Glutamatergic neuron (in vitro differentiated cells): ENCODE results near the gene SLC4A4. TPM values are rescaled to one million over a fixed set of nuclear protein-coding genes. Genes with fewer than 3 reads are reported as not detected.

Source experiments
- DNase-seq: peaks from one replicate; pipeline ENCODE4 v3.0.0; 2022
- H3K27ac Mint-ChIP-seq: one replicate; pipeline ENCODE4 v1.8.0; 2020; ENCODE audit warnings: mild to moderate bottlenecking, mixed read lengths, inconsistent platforms; ENCODE audit not compliant: unreplicated experiment
- H3K27me3 Mint-ChIP-seq: one replicate; pipeline ENCODE4 v1.8.0; 2020; ENCODE audit warnings: mild to moderate bottlenecking, moderate library complexity, mixed read lengths, inconsistent platforms; ENCODE audit not compliant: unreplicated experiment
- H3K36me3 Mint-ChIP-seq: one replicate; pipeline ENCODE4 v1.8.0; 2020; ENCODE audit warnings: mild to moderate bottlenecking, mixed read lengths, inconsistent platforms; ENCODE audit not compliant: unreplicated experiment
- H3K4me1 Mint-ChIP-seq: one replicate; pipeline ENCODE4 v1.8.0; 2020; ENCODE audit warnings: mild to moderate bottlenecking, low read depth, mixed read lengths, inconsistent platforms; ENCODE audit not compliant: unreplicated experiment
- H3K4me3 Mint-ChIP-seq: one replicate; pipeline ENCODE4 v1.8.0; 2020; ENCODE audit warnings: mild to moderate bottlenecking, mixed read lengths, inconsistent platforms; ENCODE audit not compliant: unreplicated experiment
- H3K9me3 Mint-ChIP-seq: one replicate; pipeline ENCODE4 v1.8.0; 2020; ENCODE audit warnings: mild to moderate bottlenecking, moderate library complexity, mixed read lengths, inconsistent platforms; ENCODE audit not compliant: unreplicated experiment
- total RNA-seq: library from RNA; stranded (reverse); fragmentation: NEBNext Ultra II Directional; extraction: Animal tissue kit (Norgen Biotek cat#: 25700); gene quantifications from one replicate; pipeline ENCODE4 v1.2.1, GENCODE V29; 2021; ENCODE audit not compliant: unreplicated experiment
- TF ChIP-seq, protein P1 (sequence below): fragments of 200-600 bp; sonication (generic); IDR thresholded peaks from one replicate; pipeline ENCODE4 v1.5.0; 2021; ENCODE audit not compliant: partially characterized antibody, unreplicated experiment

The SLC4A4 gene
- total RNA-seq, 1 donor from 2014 or later: 0.86 TPM

DNA sequence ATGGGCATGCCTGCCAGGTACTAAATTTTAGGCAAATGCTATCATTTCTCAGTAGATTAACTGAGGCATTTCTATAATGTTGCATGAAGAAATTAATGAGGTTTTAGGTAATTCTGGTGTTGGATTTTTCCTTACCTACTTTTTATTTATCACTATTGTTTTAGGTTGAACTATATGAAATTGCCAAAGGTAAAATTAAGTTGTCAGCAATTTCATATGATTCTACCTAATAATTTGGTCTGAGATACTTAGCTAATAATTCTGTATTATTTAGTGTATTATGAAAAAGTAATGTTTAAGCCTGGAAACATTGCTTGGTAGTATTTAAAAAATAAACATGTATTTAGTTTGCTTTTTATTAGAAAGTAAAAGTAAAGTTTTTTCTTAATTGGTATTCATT, 22.7 kb downstream of the SLC4A4 start:
- no peaks in the 10 kb centered on the region for H3K36me3 Mint-ChIP-seq

DNA sequence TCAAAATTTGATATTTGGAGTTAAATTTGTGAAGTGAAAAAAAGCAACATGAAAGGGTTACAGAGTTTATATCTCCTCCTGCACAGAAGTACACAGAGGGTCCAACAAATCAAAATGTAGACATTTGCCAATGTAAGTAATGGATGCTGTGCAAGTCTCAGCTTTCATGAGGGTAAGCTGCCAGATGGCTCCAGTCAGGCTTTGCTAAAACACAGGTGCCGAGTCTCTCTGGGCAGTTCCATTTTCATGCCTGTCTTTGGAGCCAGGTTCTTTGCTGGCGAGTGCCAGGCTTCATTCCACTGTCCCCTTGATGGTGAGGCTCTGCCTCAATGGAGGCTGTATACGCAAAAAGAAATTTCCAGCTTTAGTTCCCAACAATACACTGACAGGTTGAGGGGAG, 27.9 kb downstream of the SLC4A4 start:
- H3K9me3 Mint-ChIP-seq: no peaks in the 10 kb centered on the region
- H3K4me3 Mint-ChIP-seq: no peak overlapping the region
- no peak for DNase-seq
- H3K36me3 Mint-ChIP-seq: no peaks in the 10 kb centered on the region
- TF ChIP-seq, protein P1, sequence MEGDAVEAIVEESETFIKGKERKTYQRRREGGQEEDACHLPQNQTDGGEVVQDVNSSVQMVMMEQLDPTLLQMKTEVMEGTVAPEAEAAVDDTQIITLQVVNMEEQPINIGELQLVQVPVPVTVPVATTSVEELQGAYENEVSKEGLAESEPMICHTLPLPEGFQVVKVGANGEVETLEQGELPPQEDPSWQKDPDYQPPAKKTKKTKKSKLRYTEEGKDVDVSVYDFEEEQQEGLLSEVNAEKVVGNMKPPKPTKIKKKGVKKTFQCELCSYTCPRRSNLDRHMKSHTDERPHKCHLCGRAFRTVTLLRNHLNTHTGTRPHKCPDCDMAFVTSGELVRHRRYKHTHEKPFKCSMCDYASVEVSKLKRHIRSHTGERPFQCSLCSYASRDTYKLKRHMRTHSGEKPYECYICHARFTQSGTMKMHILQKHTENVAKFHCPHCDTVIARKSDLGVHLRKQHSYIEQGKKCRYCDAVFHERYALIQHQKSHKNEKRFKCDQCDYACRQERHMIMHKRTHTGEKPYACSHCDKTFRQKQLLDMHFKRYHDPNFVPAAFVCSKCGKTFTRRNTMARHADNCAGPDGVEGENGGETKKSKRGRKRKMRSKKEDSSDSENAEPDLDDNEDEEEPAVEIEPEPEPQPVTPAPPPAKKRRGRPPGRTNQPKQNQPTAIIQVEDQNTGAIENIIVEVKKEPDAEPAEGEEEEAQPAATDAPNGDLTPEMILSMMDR: no peak
- H3K27ac Mint-ChIP-seq: no peak overlapping the region
- H3K4me1 Mint-ChIP-seq: peaks cover 11% of the 10 kb centered on the region
- H3K27me3 Mint-ChIP-seq: no peaks in the 10 kb centered on the region

More for the DNA sequence above, 22.7 kb downstream of the SLC4A4 start:
- Mint-ChIP-seq H3K4me3 (no peak overlapping the region), H3K27ac (no peak overlapping the region), H3K9me3 (no peaks in the 10 kb centered on the region), H3K4me1 (peaks cover 1% of the 10 kb centered on the region), H3K27me3 (no peaks in the 10 kb centered on the region)
- no peak for DNase-seq
- TF ChIP-seq, protein P1: no peak

DNA sequence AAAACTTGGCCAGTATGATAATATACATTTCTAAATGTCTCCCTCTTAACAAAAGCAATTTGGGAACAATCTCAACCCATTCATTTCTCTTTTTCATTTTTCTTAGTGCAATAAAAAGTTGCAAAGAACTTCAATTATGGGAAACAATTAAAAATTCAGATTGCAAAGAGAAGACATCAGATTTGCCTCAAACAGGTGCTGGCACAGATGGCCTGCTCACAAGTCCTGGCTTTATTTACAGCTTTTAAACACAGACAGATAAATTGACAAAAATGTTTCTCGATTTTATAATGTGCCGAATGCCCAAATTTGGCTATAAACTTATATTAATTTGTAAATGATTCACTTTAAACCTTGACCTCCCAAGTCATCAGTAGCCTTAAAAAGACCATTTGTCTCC, 28.7 kb downstream of the SLC4A4 start:
- no peak overlapping the region for H3K4me3 Mint-ChIP-seq
- TF ChIP-seq, protein P1: no peak
- H3K27ac Mint-ChIP-seq: no peak overlapping the region
- H3K27me3 Mint-ChIP-seq: no peaks in the 10 kb centered on the region
- no peak for DNase-seq
- H3K4me1 Mint-ChIP-seq: peaks cover 11% of the 10 kb centered on the region
- H3K9me3 Mint-ChIP-seq: no peaks in the 10 kb centered on the region
- H3K36me3 Mint-ChIP-seq: no peaks in the 10 kb centered on the region

DNA sequence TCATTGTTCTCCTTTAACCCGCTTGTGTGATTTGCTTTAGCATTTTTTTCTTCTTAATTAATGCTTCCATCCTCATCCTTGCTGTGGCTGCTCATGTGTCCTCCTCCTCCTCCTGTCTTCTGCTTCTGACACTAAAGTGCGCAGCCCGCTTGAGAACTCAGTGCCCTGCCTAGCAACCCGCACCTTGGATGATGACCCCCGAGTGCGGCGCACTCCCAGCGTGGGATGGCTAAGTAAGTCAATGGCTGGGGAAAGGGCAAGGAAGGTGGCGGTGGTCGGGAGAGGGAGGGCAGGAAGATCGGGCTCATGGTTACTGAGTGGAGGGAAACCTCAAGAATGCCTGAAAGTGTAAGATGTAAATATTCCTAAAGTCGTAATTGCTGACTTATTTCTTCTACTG, 30.1 kb downstream of the SLC4A4 start:
- H3K27ac Mint-ChIP-seq: no peak overlapping the region
- no peaks in the 10 kb centered on the region for H3K9me3 Mint-ChIP-seq
- H3K4me1 Mint-ChIP-seq: peaks cover 11% of the 10 kb centered on the region
- no peaks in the 10 kb centered on the region for H3K27me3 Mint-ChIP-seq
- H3K4me3 Mint-ChIP-seq: no peak overlapping the region
- TF ChIP-seq, protein P1: no peak
- no peaks in the 10 kb centered on the region for H3K36me3 Mint-ChIP-seq
- no peak for DNase-seq

DNA sequence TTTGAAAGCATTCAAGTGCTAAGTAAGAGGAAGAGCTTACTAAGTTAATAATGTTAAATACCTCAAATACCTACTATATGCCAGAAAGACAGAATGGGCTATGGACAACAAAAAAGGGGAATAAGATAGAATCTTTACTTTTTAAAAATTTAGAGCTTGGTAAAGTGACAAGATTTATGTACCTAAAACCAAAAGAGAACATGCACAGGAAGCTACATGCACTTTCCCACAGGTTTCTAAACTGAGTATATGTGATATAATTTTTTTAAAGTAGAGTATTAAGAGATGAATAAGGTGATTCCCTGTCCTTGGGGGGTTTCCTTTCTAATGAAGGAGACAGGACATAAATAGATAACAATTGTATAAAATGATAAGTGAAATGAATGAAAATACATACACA, 30.7 kb downstream of the SLC4A4 start:
- no peak for DNase-seq
- Mint-ChIP-seq H3K4me3 (no peak overlapping the region), H3K36me3 (no peaks in the 10 kb centered on the region), H3K4me1 (peaks cover 11% of the 10 kb centered on the region), H3K27ac (no peak overlapping the region), H3K9me3 (no peaks in the 10 kb centered on the region), H3K27me3 (no peaks in the 10 kb centered on the region)
- TF ChIP-seq, protein P1: no peak
